GM12878 (cell line): Measurements from ENCODE around the gene GAS2L1. TPM values are rescaled to one million over a fixed set of nuclear protein-coding genes. Genes with fewer than 3 reads are reported as not detected.

Experiments used
- ATAC-seq: fragments of 200-7000 bp; cut with Tn5 transposase; 3 replicates; pipeline ENCODE4 v1.9.1; 2020; ENCODE audit warnings: mild to moderate bottlenecking, moderate library complexity
- BruUV-seq: library from RNA; stranded (reverse); fragments of 400-500 nt; replicated peaks from 2 replicates; lab custom pipeline; 2021; lab: Mats Ljungman, UMichigan
- CTCF ChIA-PET: fragments of 300-600 bp; sonication (Branson Sonifier 250); formaldehyde crosslinking; extraction: SDS; loops from one replicate; lab custom pipeline; 2021; ENCODE audit warnings: inconsistent platforms; lab: Yijun Ruan, JAX
- POLR2A ChIA-PET: fragments of 350-600 bp; formaldehyde crosslinking; extraction: SDS; loops from one replicate; lab custom pipeline; 2021; ENCODE audit warnings: inconsistent platforms; lab: Charles Lee
- RAD21 ChIA-PET: fragments of 300-600 bp; sonication (Branson Sonifier 250); formaldehyde crosslinking; loops from one replicate; lab custom pipeline; 2023; ENCODE audit warnings: antibody characterized with exemption; ENCODE audit not compliant: unreplicated experiment; lab: Charles Lee
- SMC1A ChIA-PET: fragments of 300-600 bp; sonication (Branson Sonifier 250); formaldehyde crosslinking; loops from one replicate; lab custom pipeline; 2023; ENCODE audit not compliant: unreplicated experiment, uncharacterized antibody; lab: Charles Lee
- DNase-seq: peaks from one replicate; pipeline ENCODE4 v3.0.0-alpha.2; 2011; ENCODE audit warnings: low read depth, low spot score
- FAIRE-seq: peaks from 3 replicates; lab custom pipeline; 2011; peaks lifted over from hg19 to GRCh38; lab: Jason Lieb, UNC
- H2AFZ ChIP-seq: 2 replicates; pipeline ENCODE4 v1.6.0; 2011; ENCODE audit warnings: low read depth, low read length, control low read depth; ENCODE audit not compliant: control insufficient read depth
- H3K27ac ChIP-seq: 2 replicates; pipeline ENCODE4 v1.5.1; 2011; ENCODE audit warnings: control low read depth; ENCODE audit not compliant: control insufficient read depth, insufficient read depth
- H3K27me3 ChIP-seq, 2 experiments: replicated peaks in 1 of 2; 2 replicates each; pipeline versions ENCODE4 v1.6.0 to v1.6.1; 2011; ENCODE audit warnings: low read length in 1 of 2; ENCODE audit not compliant: control insufficient read depth in 2 of 2, insufficient read depth in 2 of 2
- H3K36me3 ChIP-seq, 2 experiments: 2 replicates each; pipeline ENCODE4 v1.5.1; 2011; ENCODE audit warnings: low read length in 1 of 2; ENCODE audit not compliant: control insufficient read depth in 2 of 2, insufficient read depth in 2 of 2
- H3K4me1 ChIP-seq: 2 replicates; pipeline ENCODE4 v1.6.1; 2011; ENCODE audit warnings: mild to moderate bottlenecking, low read length, moderate library complexity, mixed read lengths; ENCODE audit not compliant: control insufficient read depth, insufficient read depth
- H3K4me2 ChIP-seq: 2 replicates; pipeline ENCODE4 v1.6.0; 2011; ENCODE audit warnings: control low read depth; ENCODE audit not compliant: control insufficient read depth, insufficient read depth
- H3K4me3 ChIP-seq: fragments of 200-600 bp; sonication (generic); 2 replicates; pipeline ENCODE4 v1.5.1; 2016
- H3K79me2 ChIP-seq: 2 replicates; pipeline ENCODE4 v1.6.0; 2011; ENCODE audit warnings: low read length; ENCODE audit not compliant: control insufficient read depth, insufficient read depth
- H3K9ac ChIP-seq: 2 replicates; pipeline ENCODE4 v1.8.0; 2011; ENCODE audit warnings: low read length, control low read depth, mixed read lengths; ENCODE audit not compliant: control insufficient read depth, insufficient read depth
- H3K9me3 ChIP-seq: replicated peaks from 3 replicates; pipeline ENCODE4 v1.5.1; 2011; ENCODE audit warnings: mild to moderate bottlenecking, low read length; ENCODE audit not compliant: control insufficient read depth, insufficient read depth
- H4K20me1 ChIP-seq: 2 replicates; pipeline ENCODE4 v1.6.0; 2011; ENCODE audit not compliant: control insufficient read depth, insufficient read depth
- CBFB ChIP-seq: IDR thresholded peaks from 2 replicates; pipeline ENCODE4 v1.6.1; 2016; ENCODE audit warnings: antibody characterized with exemption, low read depth
- ETV6 ChIP-seq, 2 experiments: fragments of 450-650 bp in 1 of 2; IDR thresholded peaks in 1 of 2; conservative IDR thresholded peaks in 1 of 2; 2 replicates each; pipeline ENCODE4 v1.6.1; 2014; ENCODE audit warnings: antibody characterized with exemption in 1 of 2, borderline replicate concordance in 1 of 2, low read depth in 1 of 2, mild to moderate bottlenecking in 1 of 2, moderate library complexity in 1 of 2
- GATAD2B ChIP-seq: fragments of 450-650 bp; conservative IDR thresholded peaks from 2 replicates; pipeline ENCODE4 v1.6.1; 2017; ENCODE audit warnings: low read depth, mild to moderate bottlenecking, moderate library complexity
- MEF2A ChIP-seq: IDR thresholded peaks from 2 replicates; pipeline ENCODE4 v1.6.1; 2011; ENCODE audit warnings: low read depth, mild to moderate bottlenecking, low read length, moderate library complexity; ENCODE audit not compliant: insufficient read depth
- NBN ChIP-seq: fragments of 450-650 bp; IDR thresholded peaks from 2 replicates; pipeline ENCODE4 v1.6.1; 2016
- NR2C2 ChIP-seq: IDR thresholded peaks from 2 replicates; pipeline ENCODE4 v1.6.1; 2011; ENCODE audit warnings: borderline replicate concordance, low read depth; ENCODE audit not compliant: control insufficient read depth, insufficient read length
- PML ChIP-seq: IDR thresholded peaks from 2 replicates; pipeline ENCODE4 v1.6.1; 2012; ENCODE audit warnings: low read length, inconsistent platforms
- POLR2AphosphoS2 ChIP-seq: IDR thresholded peaks from 2 replicates; pipeline ENCODE4 v1.6.1; 2011; ENCODE audit warnings: low read depth, mild to moderate bottlenecking, low read length, improper control_type of control experiment, moderate library complexity
- RELB ChIP-seq: fragments of 450-650 bp; IDR thresholded peaks from 2 replicates; pipeline ENCODE4 v1.6.1; 2017; ENCODE audit warnings: low read depth, mild to moderate bottlenecking, moderate library complexity
- SKIL ChIP-seq: fragments of 450-650 bp; IDR thresholded peaks from 2 replicates; pipeline ENCODE4 v1.6.1; 2017; ENCODE audit warnings: mild to moderate bottlenecking, low read depth, inconsistent platforms; ENCODE audit not compliant: poor library complexity, severe bottlenecking
- WGBS: methylation state at CpG from one replicate; pipeline ENCODE4 v1.1.6; 2016; ENCODE audit warnings: low lambda C conversion rate; ENCODE audit not compliant: insufficient replicate concordance, insufficient coverage; ENCODE audit errors: missing lambda C conversion rate; 5-methylcytosine and 5-hydroxymethylcytosine counted together
- in situ Hi-C: fragments of 300-500 bp; cut with MboI; formaldehyde crosslinking; loops from 9 replicates; pipeline ENCODE4 v1.14.3; 2018; ENCODE audit warnings: mixed read lengths
- intact Hi-C: fragments of 100-400 bp; cut with micrococcal nuclease; formaldehyde crosslinking; loops from one replicate; pipeline ENCODE4 v1.14.2; 2022; ENCODE audit not compliant: unreplicated experiment
- polyA plus RNA-seq, 11 experiments: library from polyadenylated mRNA; depleted of rRNA in 4 of 11; unstranded in 6 of 11; stranded (reverse) in 5 of 11; fragments of >200 nt; fragmentation: Nextera tagmentation in 4 of 11; fragmentation: Illumina TruSeq in 1 of 11; extraction: Ambion mirVana in 4 of 11; extraction: Trizol in 1 of 11; gene quantifications; 1 replicate in 1 of 11; 2 replicates in 10 of 11; pipeline versions ENCODE4 v1.2.1 to v1.2.3, GENCODE V29; 2011 to 2016; ENCODE audit warnings: inconsistent platforms in 2 of 11, missing spikeins in 2 of 11, low read depth in 1 of 11
- total RNA-seq, 4 experiments: library from RNA; depleted of rRNA in 3 of 4; stranded (reverse); fragments of >200 nt in 3 of 4; fragmentation: Illumina TruSeq in 1 of 4; extraction: Trizol in 1 of 4; gene quantifications; 2 replicates each; pipeline versions ENCODE4 v1.2.1 to v1.2.3, GENCODE V29; 2013 to 2021

GAS2L1 gene
- total and polyA plus RNA-seq, 10 of the 15 experiments (the other 5 are each of a cell fraction or from before 2014, with no cell fraction given): 0.03 to 0.13 TPM; not detected in 8

- TF ChIP-seq GATAD2B (no peak), NR2C2 (no peak), NBN (no peak), ETV6 (conservative IDR thresholded peaks at IDR 0.05 in 1 of 2, IDR thresholded peaks at IDR 0.05 in 1 of 2; ENCODE audit: borderline replicate concordance in 1 of 2, low read depth in 1 of 2) (no peak), CBFB (no peak), RELB (no peak), MEF2A (no peak), SKIL (no peak)
Observed at GRCh38 chr22:29272624-29273023, 33.8 kb upstream of the GAS2L1 start (continued).

GRCh38 chr22:29275167-29275566 is 31.3 kb upstream of the GAS2L1 start:
- ChIA-PET SMC1A (no interaction called here), RAD21 (no interaction called here), CTCF (interaction anchor here (1.0 to 1.2 kb wide), 2 partner anchors 121 to 136 kb away, joined by 3 read pairs; no protein-coding TSS in a partner anchor), POLR2A (no interaction called here)
- 82% methylated on average over 3 of the region's 3 CpGs for WGBS
- Histone ChIP-seq H3K9ac (no peak overlapping the region), H3K4me1 (peaks cover 8% of the 10 kb centered on the region), H3K9me3 (no peaks in the 10 kb centered on the region), H3K79me2 (peaks cover 90% of the 10 kb centered on the region), H3K36me3 (peaks cover 24 to 64% of the 10 kb centered on the region in 2 experiments), H3K27ac (no peak overlapping the region), H3K4me3 (no peak overlapping the region), H2AFZ (no peak overlapping the region), H3K27me3 (no peaks in the 10 kb centered on the region)
- no peak for DNase-seq
- ATAC-seq: 0 out of 3 replicates have a peak, but pooled peaks have one; percentile 11
- in situ Hi-C loops: no loop called here
- TF ChIP-seq PML (no peak), POLR2AphosphoS2 (peak; percentile 27; the same call in 1 of the 2 replicates)
- TF ChIP-seq, all 136 proteins: peak for 1
- no peak for FAIRE-seq
- no TSS peak for BruUV-seq
- Histone ChIP-seq H4K20me1 (peaks cover 17% of the 10 kb centered on the region), H3K4me2 (no peak overlapping the region)
- intact Hi-C loops: no loop called here
